ENCODE measurements around the gene PDE8B. TPM values are rescaled to one million over a fixed set of nuclear protein-coding genes. Genes with fewer than 3 reads are reported as not detected.

Gene PDE8B
- total RNA-seq, 6 donors from 2014 or later, result 5.8 to 21.9 (median 9.7) TPM

DNA sequence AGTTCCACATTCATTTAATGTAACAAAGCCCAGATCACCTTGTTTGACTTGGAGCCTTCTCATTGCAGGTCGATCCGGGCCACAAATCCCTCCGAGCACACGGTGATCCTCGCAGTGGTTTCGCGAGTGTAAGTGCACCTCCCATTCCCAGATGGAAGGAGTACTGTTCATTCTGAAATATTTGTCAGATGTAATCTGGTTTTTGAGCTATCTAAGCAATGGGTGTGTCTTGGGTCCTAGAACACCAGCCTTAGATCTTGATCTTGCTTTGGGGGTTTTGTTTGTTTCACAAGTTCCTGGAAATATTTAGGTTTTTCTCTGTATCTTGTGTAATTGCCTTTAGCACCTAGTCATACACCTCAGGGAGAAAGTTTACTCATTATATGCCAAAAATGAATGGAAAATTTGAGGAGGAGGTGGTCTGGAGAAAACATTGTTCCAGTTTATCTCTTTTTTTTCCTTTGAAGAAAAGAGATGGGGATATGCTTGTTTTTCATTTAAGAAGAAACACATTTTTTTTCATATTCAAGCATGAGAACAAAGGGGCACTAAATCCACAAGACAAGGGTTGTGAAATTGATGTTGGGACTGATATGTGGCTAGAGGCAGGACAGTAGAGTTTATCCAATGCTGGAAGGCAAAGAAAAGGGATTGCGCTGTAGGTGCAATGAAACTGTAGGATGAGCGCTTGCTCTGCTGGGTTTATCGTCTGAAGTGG is 118.6 kb downstream of the PDE8B start:
- H3K9me3 ChIP-seq, result no peaks in the 10 kb centered on the region
- ATAC-seq (ENCODE audit: low FRiP score in 2 of 2) (peak in 1 of 2 donors; percentile 58), DNase-seq (no peak)
- no peak for TF ChIP-seq POLR2AphosphoS5 (IDR thresholded peaks at IDR 0.05)
- TF ChIP-seq, protein P1, sequence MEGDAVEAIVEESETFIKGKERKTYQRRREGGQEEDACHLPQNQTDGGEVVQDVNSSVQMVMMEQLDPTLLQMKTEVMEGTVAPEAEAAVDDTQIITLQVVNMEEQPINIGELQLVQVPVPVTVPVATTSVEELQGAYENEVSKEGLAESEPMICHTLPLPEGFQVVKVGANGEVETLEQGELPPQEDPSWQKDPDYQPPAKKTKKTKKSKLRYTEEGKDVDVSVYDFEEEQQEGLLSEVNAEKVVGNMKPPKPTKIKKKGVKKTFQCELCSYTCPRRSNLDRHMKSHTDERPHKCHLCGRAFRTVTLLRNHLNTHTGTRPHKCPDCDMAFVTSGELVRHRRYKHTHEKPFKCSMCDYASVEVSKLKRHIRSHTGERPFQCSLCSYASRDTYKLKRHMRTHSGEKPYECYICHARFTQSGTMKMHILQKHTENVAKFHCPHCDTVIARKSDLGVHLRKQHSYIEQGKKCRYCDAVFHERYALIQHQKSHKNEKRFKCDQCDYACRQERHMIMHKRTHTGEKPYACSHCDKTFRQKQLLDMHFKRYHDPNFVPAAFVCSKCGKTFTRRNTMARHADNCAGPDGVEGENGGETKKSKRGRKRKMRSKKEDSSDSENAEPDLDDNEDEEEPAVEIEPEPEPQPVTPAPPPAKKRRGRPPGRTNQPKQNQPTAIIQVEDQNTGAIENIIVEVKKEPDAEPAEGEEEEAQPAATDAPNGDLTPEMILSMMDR (IDR thresholded peaks at IDR 0.05), result no peak
- TF ChIP-seq POLR2A (IDR thresholded peaks at IDR 0.05), result no peak
- no peak for TF ChIP-seq EP300 (IDR thresholded peaks at IDR 0.05)
- no peak overlapping the region for H3K27ac ChIP-seq
- no peaks in the 10 kb centered on the region for H3K36me3 ChIP-seq
- H3K4me1 ChIP-seq, result no peaks in the 10 kb centered on the region
- 89 to 95% methylated on average over 10 of the region's 10 CpGs for WGBS, 2 donors
- H3K27me3 ChIP-seq, result no peaks in the 10 kb centered on the region
- no peak overlapping the region for H3K4me3 ChIP-seq

DNA sequence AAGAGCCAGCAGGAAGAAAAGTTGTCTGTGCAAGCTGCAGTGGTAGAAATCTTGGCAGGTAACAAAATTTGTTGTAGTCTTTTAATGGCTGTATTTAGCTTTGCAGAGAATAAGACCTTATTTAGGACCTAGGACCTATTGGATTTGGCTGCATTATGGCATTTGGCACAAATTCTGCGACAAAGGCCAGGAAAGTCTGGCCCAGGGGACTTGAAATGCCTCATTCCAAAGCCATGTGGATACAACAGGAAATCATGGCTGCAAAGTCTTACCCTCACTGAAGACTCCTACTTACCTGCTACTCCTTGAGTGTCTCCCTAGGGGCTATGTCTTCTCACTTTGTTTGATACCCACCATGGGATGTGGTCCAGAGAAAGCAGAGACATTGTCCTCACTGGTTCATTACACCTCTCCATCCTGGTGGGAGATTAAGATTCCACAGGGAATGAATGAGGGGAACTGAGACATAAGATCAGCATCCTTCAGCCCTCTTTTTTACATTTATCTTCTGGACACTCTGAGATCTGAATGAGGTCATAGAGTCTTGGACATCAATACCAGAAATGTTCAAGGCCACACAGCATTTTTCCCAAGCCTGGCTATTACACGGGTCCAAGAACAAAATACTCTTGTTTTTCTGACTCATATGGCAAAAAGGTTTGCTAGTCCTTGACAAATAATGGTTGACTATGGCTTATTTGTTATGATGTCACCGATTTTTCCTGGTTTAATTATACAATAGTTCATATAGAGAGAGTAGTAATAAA is 119.4 kb downstream of the PDE8B start:
- DNase-seq (no peak), ATAC-seq (ENCODE audit: low FRiP score in 2 of 2) (peak in 1 of 2 donors; percentile 45)
- Histone ChIP-seq H3K27me3 (no peaks in the 10 kb centered on the region), H3K27ac (no peak overlapping the region), H3K4me3 (no peak overlapping the region), H3K36me3 (no peaks in the 10 kb centered on the region), H3K9me3 (no peaks in the 10 kb centered on the region), H3K4me1 (no peaks in the 10 kb centered on the region)
- TF ChIP-seq POLR2A (IDR thresholded peaks at IDR 0.05), result no peak
- TF ChIP-seq, protein P1 (IDR thresholded peaks at IDR 0.05), result no peak
- no peak for TF ChIP-seq EP300 (IDR thresholded peaks at IDR 0.05)
- no peak for TF ChIP-seq POLR2AphosphoS5 (IDR thresholded peaks at IDR 0.05)
- WGBS, 2 donors, result 83 to 90% methylated on average over 3 of the region's 3 CpGs

DNA sequence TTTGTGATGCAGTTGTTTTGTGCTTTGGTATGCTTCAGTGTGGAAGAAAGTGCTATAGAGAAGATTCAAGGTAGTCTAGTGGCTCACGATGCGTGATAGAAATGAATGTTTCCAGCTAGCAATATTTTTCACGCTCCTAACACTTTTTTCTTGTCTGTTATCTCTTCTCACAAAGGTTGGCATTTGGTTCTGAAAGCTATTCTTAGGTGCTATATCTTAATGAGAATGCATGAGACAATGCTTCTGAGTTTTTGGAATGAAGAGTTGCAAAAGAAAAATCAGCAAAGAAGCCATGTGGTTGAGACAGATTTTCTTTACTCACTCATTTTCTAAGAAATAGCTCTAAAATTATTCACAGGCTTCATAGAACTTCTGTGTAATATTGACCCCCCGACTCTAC is 122.6 kb downstream of the PDE8B start:
- Histone ChIP-seq H3K4me3 (no peak overlapping the region), H3K27ac (no peak overlapping the region), H3K27me3 (no peaks in the 10 kb centered on the region), H3K36me3 (no peaks in the 10 kb centered on the region), H3K4me1 (no peaks in the 10 kb centered on the region), H3K9me3 (no peaks in the 10 kb centered on the region)
- ATAC-seq (ENCODE audit: low FRiP score in 2 of 2), result no peak
- no peak for DNase-seq
- WGBS, 2 donors, result 93 to 97% methylated on average over 4 of the region's 4 CpGs
- TF ChIP-seq EP300 (IDR thresholded peaks at IDR 0.05), result no peak
- TF ChIP-seq, protein P1 (IDR thresholded peaks at IDR 0.05), result no peak

DNA sequence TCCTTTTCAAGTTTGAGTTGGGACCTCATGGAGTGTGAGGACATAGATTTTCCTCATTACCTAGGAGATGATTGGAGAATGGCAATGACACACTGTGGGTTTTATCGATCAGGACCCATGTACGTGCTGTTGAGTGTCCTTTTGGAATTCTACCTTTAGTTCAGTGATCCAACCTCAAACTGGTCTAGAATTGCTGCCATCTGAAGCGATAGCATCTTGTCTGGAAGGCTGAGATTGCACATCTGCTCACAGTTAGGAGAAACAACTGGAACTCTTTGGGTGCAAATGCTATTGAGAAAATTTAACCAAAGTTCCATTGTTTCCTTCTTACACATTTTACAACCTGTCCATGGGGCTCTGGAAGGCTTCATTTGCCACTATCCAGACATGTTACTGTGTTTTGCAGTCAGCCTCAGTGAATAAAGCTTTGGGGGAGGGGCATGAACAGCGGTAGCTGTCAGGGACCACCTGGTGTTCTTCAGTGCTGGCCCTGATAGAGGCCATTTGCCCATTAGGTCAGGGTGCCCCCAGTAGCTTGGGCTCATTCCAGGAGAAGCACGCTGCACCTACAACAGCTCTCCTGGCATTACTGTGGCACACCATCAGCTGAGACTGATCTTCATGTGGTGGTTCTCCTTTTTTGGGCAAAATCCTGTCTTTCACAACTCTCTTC is 123.1 kb downstream of the PDE8B start:
- Histone ChIP-seq H3K4me3 (no peak overlapping the region), H3K4me1 (no peaks in the 10 kb centered on the region), H3K27ac (no peak overlapping the region), H3K27me3 (no peaks in the 10 kb centered on the region), H3K36me3 (no peaks in the 10 kb centered on the region), H3K9me3 (no peaks in the 10 kb centered on the region)
- DNase-seq (no peak), ATAC-seq (ENCODE audit: low FRiP score in 2 of 2) (no peak)
- 68 to 97% methylated on average over 4 to 5 of the region's 5 CpGs for WGBS, 2 donors
- TF ChIP-seq POLR2A (IDR thresholded peaks at IDR 0.05), result no peak

DNA sequence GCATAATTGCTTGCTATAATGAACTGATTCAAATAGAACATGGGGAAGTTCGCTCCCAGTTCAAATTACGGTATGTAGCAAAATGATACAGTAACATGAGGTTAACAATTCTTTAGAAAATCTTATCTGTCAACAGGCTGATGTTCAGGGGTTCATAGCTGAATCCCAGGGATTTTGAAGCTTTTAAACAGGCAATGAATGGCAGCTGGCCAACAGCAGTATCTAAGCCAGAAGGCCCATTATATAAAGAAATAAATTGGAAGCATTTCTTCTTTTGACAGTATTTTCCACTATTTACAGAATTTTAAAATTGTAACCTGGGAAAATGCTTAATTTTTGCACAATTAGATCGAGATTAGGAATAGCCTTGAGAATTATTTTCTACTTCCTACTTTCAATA is 126.8 kb downstream of the PDE8B start:
- H3K4me1 ChIP-seq, result no peaks in the 10 kb centered on the region
- no peaks in the 10 kb centered on the region for H3K27me3 ChIP-seq
- H3K4me3 ChIP-seq, result no peak overlapping the region
- no peak for ATAC-seq (ENCODE audit: low FRiP score in 2 of 2)
- no peak for TF ChIP-seq POLR2AphosphoS5 (IDR thresholded peaks at IDR 0.05)
- TF ChIP-seq EP300 (IDR thresholded peaks at IDR 0.05), result no peak
- no peak for TF ChIP-seq POLR2A (IDR thresholded peaks at IDR 0.05)
- TF ChIP-seq, protein P1 (IDR thresholded peaks at IDR 0.05), result no peak
- no peak overlapping the region for H3K27ac ChIP-seq
- H3K9me3 ChIP-seq, result no peaks in the 10 kb centered on the region
- no peaks in the 10 kb centered on the region for H3K36me3 ChIP-seq
- WGBS, 2 donors, result 86 to 92% methylated on average over 3 of the region's 3 CpGs
- no peak for DNase-seq
